NK-92 (cell line): ENCODE measurements around the gene TEKT2.

Source experiments
- DNase-seq: peaks from one replicate; lab custom pipeline; 2025; ENCODE audit not compliant: unreplicated experiment; lab: John Stamatoyannopoulos, UW

TEKT2 gene

DNA sequence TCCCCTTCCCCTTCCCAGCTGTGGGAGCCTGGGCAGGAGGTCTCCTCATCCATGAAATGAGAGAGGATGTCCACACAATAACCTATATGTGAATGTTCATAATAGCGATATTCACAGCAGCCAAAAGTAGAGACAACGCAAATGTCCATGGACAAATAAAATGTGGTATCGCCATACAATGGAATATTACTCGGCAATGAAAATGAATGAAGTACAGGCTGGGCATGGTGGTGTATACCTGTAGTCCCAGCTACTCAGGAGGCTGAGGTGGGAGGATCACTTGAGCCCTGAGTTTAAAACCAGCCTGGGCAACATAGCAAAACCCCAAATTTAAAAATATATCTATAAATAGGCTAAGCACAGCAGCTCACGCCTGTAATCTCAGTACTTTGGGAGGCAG, 17.7 kb downstream of the TEKT2 start:
- no peak for DNase-seq

DNA sequence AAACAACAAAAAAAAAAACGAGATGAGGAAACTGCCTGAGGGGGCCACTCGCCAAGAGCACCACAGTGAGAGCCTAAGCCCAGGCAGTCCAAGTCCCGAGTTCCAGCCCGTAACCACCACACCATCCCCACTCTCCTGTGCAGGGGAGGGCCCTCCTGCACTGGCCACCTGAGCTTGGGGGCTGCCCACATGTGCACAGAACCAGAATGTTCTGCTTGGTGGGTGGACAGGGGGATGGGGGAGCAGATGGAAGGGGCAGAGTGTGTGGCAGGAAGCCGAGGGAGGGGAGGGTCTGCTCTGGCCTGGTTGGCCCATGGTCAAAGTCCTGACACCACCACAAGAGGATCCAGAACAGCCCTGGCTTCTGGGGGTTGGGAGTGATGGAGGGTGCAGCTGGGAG, 22.4 kb downstream of the TEKT2 start:
- DNase-seq: no peak

DNA sequence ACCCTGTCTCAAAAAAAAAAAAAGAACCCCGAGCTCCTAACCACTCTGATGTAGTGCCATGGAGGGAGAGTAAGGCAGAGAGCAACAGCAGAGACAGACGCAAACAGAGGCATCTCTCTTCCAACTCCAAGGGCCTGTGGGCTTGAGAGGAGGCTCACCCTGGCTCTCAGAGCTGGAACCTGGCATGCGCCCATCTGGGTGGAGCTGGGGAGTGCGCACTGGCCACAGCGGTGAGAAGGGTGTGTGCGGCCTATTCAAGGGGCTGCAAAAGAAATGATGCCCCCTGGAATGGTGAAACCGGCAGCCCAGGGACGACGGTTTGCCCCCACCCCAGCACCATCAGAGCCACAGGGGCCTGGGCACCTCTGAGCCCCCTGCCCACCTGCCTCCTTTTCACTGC, 23.5 kb downstream of the TEKT2 start:
- no peak for DNase-seq

DNA sequence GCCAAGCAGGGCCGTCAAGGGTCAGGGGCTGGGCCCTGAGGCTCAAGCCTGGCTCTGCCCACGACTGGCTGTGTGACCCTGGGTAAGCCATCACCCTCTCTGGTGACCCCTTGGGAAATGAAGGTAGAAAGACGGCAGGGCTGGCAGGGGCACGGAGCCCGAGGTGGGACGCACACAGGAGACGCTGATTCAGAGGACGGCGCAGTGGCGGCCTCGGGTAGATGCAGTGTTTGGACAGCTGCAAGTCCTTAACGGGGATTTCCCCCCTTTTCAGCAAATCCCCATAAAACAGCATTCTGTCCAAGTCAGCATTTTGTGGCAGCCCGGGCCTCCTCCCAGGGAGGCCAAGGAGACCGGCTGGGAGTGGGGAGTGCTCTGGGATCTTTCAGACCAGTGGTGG, 24.4 kb downstream of the TEKT2 start:
- no peak for DNase-seq

DNA sequence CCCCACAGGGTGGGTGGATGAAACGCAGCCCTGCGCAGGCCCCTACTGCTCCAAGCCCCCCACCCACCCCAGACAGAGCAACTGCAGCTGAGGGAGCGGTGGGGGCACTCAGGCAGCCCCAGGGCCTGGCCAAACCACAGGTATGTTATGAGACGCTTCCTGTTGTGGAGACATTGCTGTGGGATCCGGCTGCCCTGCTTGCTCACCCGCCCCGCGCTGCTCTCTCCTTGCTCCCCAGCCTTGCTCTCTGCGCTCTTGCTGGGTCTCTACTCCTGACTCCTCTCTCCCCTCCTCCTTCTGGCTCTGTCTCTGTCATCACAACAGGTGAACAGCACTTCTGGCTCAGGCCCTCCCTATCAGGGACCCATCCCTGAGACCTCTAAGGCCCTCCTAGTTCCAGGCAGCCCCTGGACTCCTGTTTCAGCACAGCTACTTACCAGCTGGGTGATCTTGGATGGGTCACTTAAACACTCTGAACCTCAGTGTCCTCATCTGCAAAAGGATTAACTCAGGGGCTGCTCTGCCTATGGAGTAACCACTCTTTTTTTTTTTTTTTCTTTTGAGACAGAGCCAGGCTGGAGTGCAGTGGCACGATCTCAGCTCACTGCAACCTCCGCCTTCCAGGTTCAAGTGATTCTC, 25.3 kb downstream of the TEKT2 start:
- DNase-seq: no peak

DNA sequence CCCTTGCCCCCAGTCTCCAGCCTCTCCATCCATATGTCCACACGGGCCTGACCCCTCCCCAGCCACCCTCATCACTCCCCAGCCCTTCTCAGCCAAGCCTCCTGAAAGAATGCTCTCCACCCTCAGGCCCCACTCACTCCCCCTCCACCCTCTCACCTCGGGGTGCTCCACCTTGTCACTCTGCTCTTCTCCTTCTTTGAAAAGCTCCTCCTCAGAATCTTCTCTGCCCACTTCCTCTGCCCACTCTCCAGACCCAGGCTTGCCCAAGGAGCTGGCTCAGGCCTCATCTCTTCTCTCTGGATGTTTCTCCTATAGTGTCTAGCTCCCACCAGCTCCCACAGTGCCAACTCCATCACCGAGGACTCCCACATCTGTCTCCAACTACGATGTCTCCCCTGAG, 27.3 kb downstream of the TEKT2 start:
- no peak for DNase-seq

DNA sequence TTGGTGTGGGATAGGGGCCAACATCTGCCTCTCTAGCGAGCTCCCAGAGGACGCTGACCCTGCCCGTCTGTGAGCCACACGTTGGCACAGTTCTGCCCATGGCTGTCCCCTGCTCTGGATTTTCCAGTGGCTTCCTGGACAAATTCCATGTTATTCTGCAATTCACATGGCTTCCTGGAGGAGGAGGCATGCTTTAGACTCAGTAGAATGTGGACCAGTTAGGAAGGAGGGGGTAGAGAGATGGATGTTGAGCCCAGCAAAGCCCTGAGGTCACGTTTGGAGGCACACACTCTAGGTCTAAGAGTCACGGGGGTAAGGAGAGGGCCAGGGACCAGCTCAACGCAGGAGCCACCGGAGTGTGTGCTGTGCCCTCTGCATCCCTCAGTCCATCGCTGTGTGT, 28.9 kb downstream of the TEKT2 start:
- no peak for DNase-seq

DNA sequence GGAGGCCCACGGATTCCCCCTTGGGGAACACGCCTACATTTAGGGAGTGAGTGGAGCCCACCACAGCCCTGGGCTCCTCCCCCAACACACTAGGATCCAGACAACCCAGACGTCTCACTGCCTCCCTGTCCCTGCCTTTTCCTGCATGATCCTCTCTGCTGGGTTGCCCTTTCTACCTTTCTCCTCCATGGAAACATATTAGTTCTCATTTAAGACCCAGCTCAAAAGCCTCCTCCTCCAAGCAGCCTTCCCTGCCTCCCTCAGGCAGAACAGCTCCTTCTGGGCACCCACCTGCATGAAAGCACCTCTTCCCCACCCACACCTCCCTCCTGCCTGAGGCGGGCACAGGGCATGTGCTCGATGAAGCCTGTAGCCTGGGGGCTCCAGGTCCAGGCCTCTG, 30.5 kb downstream of the TEKT2 start:
- DNase-seq: no peak

DNA sequence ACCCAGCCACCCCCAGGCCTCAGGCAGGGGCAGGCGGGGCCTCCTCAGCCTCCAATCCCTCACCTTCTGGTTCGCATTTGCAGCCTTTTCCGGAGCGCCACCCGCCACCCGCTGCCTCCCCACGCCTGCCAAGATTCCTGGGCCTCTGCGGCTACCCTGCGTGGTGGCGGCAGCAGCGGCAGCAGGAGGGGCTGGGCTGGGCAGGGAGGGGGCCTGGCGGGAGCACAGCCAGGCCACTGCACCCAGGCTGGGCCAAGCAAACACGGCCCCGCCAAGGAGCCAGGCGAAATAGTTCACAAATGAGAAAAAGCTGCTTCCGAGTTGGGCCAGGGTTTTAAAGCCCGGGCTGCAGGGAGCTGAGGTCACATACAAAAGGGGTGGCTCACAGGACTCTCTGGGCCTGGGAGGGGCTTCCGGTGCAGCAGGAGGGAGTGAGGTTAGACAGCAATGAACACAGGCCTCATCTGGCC, 31.3 kb downstream of the TEKT2 start:
- DNase-seq: no peak

DNA sequence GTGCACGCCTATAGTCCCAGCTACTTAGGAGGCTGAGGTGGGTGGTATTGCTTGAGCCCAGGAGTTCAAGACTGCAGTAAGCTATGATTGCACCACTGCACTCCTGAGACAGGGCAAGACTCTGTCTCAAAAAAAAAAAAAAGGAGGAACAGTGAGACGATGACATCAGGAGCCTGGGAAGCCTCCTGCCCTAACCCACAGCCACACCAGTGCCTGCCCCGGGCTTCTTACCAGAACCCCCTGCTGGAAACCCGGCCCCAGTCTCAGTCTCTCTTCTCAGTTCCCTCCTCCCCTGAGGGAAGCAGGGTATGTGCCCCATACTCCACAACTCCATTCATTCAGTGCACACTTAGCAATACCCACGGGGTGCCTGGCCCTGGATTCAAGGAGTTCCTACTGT, 32.0 kb downstream of the TEKT2 start:
- no peak for DNase-seq

DNA sequence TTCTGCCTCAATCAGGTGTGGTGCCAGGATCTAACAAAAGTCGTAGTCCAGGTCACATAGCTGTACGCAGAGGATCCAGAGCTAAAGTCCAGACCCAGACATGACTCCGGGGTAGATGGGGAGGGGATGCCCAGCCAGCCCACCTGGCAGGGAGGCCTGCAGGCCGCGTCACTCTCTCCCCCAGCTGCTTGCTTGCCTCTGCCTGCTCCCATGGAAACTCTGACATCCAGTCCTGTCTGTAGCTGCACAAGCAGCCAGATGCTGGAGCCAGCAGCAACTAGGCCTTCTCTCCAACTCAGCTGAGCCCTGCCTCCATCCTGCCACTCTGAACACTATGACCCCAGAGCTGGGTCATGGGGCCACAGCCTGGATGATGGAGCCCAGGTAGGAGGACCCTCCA, 33.0 kb downstream of the TEKT2 start:
- DNase-seq: no peak

DNA sequence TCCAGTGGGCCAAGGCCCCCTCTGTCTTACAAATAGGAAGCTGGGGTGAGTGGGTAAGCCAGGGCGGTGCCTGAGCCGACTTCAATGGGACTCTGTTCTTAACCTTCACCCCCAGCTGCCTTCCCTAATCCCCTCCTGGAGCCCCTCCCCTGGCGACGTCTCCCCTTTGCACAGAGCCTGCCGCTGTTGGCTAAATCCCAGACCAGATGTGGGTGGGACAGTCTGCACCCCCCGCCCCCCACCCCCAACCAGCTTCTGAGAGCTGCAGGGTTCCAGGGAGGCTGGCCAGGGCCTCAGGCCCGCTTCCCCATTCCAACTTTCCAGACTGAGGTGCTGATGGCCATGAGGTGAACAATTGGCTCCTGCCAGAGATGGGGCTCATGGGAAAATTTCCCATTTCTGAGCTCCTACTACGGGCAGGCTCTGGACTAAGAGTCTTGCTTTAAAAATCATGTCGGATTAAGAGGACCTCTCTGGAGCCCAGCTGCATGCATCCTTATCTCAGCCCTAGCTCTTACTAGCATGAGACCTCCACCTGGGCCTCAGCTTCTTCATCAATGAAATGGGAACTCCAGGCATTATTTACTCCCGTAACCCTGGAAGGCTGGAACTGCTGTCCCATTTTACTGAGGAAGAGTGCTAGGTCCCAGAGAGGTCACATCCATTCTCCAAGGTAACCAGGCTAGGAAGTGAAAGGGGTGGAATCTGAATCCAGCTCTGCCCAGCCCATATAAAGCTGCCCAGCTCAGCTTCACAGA, 34.7 kb downstream of the TEKT2 start:
- DNase-seq: no peak

DNA sequence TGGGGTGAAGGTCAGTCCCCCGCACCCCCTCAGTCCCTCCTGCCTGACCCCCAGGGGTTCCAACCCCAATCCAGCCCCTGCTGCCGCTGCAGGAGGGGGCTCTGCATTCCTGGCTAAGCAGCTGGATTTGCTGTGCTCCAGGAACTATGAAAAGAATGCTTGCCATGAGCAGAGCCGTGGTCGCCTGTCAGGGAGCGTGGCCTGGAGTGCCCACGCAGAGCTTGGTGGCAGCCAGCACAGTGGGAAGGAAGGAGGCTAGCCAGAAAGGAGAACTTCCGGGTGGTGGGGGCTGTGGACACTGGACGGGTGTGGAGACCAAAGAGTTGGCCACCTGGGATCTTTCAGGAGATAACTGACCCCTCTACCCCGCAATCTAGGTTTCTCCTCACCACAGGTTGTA, 35.6 kb downstream of the TEKT2 start:
- DNase-seq: no peak

DNA sequence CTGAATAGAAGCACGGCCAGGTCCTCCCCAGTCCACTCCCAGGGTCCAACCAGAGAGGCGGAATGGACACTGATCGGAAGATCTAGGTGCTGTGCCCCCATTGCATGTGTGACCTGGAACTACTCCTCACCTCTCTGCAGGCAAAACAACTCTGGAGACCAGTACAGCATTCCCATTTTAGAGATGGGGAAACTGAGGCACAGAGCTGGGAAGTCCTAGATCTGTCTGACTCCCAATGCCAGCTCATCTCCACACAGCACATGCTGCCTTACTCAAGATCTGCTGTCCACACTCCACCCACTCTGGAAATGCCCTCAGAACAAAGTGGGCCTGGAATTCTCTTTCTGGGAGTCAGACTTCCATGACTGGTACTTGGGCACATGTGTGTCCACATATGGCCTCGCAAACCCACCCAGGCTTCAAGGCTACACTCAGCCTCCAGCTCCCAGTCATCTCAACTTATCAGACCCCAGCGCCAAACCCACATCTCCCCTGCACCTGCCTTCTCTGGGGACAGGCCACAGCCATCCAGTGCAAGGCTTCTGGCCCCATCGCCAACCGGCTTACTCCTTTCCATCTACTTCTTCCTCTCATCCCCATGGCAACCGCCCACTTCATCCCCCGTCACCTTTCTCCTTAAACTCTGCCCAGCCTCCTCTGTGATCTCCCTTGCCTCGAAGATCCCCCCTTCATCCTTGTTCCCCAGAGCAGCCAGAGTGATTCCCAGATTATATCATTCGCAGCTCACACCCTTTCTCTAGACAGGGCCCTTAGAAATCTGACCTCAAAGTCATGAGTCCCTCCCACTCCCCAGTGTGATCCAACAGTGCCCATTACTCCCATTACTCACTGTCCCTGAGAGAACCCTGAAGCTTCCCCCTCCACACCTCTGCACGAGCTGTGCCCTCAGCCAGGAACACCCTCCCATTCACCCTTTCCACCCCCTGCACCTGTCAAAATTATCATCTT, 38.5 kb downstream of the TEKT2 start:
- no peak for DNase-seq

DNA sequence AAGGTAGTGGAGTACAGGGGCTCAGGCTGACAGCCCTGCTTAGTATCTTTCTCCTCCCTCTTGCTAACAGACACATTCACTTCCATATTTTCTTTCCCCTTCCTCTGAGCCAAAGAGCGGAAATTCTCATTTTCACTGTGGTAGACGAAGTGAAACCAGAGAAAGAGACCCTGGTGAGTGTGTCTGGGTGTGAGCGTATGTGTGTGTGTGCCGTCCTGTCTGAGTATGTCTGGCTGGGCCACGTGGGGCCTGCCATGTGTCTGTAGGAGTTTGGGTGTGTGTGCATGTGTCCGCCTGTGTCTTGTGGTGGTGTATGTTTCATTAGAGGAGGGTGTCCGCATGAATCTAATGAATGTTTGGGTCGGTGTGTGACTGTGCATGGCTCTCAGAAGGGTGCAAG, 39.5 kb downstream of the TEKT2 start:
- no peak for DNase-seq

DNA sequence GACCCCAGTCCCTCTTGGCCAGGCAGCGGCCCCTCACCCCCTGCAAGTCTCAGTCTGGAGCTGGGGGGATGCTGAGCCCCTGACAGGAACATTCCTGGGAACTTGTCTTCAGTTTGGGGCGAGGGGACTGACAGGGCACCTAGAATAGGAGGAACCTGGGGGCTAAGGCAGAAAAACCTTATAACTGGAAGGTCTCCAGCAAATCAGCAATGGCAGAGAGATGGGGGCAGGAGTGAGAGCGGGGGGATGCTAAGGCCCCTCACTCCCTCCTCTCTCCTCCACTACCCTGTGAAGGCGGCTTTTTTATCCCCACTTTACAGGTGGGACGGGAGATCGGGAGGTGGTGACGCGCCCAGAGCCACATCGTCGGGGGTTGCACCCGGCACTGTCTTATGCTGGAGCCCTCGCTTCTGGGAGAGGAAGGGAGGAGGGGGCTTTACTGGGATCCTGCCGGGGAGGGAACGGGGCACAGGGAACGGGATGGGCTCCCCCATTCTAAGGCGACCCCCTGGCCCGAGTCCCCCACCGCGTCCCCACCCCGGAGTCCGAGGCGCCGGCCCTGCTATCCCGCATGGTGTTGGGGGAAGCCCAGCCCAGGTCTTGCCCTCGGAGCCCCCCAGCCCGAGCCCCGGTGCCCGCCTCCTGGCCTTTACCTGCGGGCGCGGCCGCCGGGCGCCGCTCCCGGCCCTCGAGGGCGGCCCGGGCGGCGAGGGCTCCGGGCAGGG, 40.7 kb downstream of the TEKT2 start:
- no peak for DNase-seq

DNA sequence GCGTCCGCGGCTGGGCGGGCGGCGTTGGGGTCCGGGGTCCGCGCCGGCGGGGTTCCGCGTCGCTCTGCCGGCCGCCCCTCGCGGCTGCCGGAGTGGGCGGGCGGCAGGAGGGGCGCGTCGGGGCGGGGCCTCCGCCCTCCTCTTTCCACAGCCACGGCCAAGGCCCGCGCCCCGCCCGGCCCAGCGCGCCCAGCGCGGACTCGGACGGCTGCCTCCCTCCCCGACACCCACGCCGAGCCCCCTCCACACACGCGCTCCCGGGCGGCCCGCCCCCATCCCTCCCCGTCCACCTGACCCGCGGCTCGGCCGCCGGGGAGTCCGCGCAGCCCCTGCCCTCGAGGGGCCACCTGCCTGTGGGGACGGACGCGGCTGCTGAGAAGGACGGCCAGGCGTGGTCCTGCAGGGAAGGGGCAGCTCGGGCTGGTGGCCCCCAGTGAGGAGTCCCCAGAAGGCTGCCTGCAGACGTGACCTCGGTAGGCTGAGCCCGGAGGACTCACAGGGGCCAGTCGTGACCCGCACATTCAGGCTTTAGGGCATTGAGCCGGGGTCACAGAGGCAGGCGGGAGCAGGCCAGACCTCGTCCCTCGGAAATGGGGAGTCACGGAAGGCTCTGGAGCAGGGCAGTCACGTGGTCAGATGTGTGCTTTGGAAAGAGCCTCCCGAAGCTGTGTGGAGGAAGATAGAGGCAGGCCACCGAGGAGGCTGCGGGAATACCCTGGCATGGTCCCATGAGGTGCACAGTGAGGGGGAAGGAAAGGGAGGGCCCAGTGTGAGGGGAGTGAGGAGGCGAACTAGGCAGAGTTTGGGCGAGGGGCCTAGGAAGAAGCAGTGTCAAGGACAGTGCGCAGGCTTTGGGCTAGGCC, 41.5 kb downstream of the TEKT2 start, which contains the start of gene COL8A2:
Gene COL8A2, minus strand, starts transcription at position 94 of the 863 bp plus-strand sequence. CDS start 24,980 bp downstream, outside the sequence.
- DNase-seq: no peak

DNA sequence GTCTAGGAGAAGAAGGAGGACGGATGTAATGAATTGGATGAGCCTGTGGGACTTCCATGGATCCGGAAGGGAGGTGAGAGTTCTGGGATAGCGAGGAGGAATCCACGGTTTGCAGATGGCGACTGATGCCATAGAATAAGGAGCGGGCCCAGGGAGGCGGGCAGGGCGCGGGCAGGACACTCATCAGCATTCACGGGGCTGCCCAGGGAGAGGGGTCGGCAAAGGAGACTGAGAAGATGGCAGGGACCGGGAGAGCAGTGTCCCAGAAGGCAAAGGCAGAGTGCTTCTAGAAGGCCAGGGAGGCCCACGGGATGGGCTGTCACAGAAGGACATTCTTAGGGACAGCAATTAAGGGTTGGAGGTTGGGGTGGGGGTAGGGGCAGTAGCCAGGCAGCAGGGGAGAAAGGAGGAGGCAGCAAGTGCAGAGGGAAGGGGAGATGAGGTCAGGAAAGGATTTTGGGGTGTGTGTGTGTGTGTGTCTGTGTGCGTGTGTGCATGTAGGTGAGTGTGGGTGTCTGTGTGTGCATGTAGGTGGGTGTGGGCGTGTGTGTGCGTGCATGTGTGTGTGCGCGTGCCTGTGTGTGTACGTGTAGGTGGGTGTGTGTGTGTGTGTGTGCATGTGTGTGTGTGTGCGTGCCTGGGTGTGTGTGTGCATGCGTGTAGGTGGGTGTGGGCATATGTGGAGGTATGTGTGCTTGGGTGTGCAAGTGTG, 42.3 kb downstream of the TEKT2 start:
- DNase-seq: no peak

DNA sequence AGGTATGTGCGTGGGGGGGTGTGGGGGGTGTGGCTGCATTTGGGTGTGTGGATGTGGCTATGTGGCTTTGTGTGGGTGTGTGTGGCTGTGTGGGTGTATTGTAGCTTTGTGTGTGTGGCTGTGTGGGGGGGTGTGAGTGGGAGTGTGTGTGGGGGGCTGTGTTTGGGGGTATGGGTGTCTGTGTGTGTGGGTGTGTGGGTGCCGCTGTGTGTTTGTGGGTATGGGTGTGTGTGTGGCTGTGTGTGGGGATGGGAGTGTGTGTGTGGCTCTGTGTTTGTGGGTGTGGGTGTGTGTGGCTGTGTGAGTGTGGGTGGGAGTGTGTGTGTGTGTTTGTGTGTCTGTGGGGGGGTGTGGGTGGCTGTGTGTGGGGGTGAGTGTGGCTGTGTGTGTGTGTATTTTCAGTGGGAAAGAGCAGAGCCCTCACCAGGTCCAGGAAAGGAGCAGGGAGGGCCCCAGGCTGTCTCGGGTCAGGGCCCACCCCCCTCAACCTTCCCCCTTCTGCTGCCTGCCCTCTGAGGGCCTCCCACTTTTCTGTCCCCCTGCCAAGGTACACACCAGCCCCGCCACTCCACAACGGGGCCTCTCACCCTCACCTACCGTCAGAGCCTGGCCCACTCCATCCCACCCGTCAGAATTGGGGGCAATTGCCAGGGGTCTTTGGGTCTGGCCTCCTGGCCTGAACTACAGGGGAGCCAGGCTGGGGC, 43.1 kb downstream of the TEKT2 start:
- no peak for DNase-seq
